ENCODE measurements around the gene C17orf75. TPM values are rescaled to one million over a fixed set of nuclear protein-coding genes. Genes with fewer than 3 reads are reported as not detected.

The C17orf75 gene
- total RNA-seq, 3 donors from 2014 or later (not counting 1 experiment from before 2014, with no cell fraction given): 12.7 to 18.8 (median 13.3) TPM

DNA sequence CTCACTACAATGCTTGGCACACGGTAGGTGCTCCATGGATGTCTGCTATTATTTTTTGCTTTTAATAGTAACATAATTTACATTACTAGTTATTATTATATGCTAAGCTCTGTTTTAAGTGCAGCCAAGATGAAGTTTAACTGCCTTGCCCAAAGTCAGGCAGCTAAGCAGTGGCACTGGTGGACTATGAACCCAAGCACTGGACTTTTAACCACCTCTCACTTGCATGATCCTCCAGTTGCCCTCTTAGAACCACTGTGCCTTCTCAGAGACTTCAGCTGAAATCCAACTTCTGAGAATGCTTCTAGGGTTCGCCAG, 6.5 kb upstream of the C17orf75 start:
- Mint-ChIP-seq H3K4me1 (peaks cover 24 to 29% of the 10 kb centered on the region in 2 donors), H3K9me3 (no peaks in the 10 kb centered on the region), H3K36me3 (peaks cover 15% of the 10 kb centered on the region), H3K27ac (no peak overlapping the region), H3K4me3 (no peak overlapping the region), H3K27me3 (ENCODE audit: low read depth in 2 of 2) (no peaks in the 10 kb centered on the region)
- ATAC-seq: no peak
- Histone ChIP-seq H3K4me1 (ENCODE audit: control insufficient read depth, insufficient read depth, low read length) (peaks cover 23% of the 10 kb centered on the region), H3K9me3 (ENCODE audit: control insufficient read depth, insufficient read depth, low read length) (no peaks in the 10 kb centered on the region), H3K4me3 (ENCODE audit: low read length) (no peak overlapping the region), H3K27me3 (ENCODE audit: control insufficient read depth, insufficient read depth, low read length) (no peaks in the 10 kb centered on the region), H3K36me3 (ENCODE audit: control insufficient read depth, insufficient read depth, low read length) (peaks cover 6% of the 10 kb centered on the region), H3K27ac (ENCODE audit: low read length) (no peak overlapping the region)
- intact Hi-C loops (cut with micrococcal nuclease): no loop called here
- TF ChIP-seq, protein P1, sequence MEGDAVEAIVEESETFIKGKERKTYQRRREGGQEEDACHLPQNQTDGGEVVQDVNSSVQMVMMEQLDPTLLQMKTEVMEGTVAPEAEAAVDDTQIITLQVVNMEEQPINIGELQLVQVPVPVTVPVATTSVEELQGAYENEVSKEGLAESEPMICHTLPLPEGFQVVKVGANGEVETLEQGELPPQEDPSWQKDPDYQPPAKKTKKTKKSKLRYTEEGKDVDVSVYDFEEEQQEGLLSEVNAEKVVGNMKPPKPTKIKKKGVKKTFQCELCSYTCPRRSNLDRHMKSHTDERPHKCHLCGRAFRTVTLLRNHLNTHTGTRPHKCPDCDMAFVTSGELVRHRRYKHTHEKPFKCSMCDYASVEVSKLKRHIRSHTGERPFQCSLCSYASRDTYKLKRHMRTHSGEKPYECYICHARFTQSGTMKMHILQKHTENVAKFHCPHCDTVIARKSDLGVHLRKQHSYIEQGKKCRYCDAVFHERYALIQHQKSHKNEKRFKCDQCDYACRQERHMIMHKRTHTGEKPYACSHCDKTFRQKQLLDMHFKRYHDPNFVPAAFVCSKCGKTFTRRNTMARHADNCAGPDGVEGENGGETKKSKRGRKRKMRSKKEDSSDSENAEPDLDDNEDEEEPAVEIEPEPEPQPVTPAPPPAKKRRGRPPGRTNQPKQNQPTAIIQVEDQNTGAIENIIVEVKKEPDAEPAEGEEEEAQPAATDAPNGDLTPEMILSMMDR (IDR thresholded peaks at IDR 0.05): no peak
- DNase-seq: no peak
- WGBS (ENCODE audit: insufficient coverage): 95% methylated on average over 1 of the region's 2 CpGs

DNA sequence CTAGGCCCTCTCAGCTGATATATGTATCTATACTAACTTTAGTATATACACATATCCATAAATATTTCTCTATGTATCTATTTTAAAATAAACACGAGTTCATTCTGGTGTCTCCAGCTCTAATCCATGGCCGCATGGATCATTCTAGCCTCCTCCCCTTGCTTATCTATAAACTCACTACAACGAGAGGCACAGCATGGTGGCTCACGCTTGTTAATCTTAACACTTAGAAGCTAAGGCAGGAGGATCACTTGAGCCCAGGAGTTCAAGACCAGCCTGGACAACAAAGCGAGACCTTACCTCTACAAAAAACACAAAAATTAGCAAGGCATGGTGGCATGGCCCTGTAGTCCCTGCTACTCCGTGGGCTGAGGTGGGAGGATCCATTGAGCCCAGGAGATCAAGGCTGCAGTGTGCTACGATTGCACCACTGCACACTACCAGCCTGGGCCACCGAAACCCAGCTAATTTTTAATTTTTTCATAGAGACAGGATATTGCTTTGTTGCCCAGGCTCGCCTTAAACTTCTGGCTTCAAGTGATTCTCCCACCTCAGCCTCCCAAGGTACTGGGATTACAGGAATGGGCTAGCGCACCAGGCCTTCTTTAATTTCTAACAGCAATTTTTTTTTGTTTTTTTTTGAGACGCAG, 4.1 kb upstream of the C17orf75 start:
- no peaks in the 10 kb centered on the region for H3K9me3 ChIP-seq (ENCODE audit: control insufficient read depth, insufficient read depth, low read length)
- H3K36me3 ChIP-seq (ENCODE audit: control insufficient read depth, insufficient read depth, low read length): no peaks in the 10 kb centered on the region
- H3K4me3 Mint-ChIP-seq: no peak overlapping the region
- 95% methylated on average over 11 of the region's 11 CpGs for WGBS (ENCODE audit: insufficient coverage)
- H3K9me3 Mint-ChIP-seq: no peaks in the 10 kb centered on the region
- intact Hi-C loops (cut with micrococcal nuclease): no loop called here
- ATAC-seq (no peak), DNase-seq (no peak)
- H3K27ac Mint-ChIP-seq: no peak overlapping the region
- no peaks in the 10 kb centered on the region for H3K27me3 Mint-ChIP-seq (ENCODE audit: low read depth in 2 of 2)
- TF ChIP-seq, protein P1 (IDR thresholded peaks at IDR 0.05): no peak
- H3K36me3 Mint-ChIP-seq: peaks cover 15% of the 10 kb centered on the region
- H3K4me1 Mint-ChIP-seq: peaks cover 35 to 37% of the 10 kb centered on the region in 2 donors
- peaks cover 23% of the 10 kb centered on the region for H3K4me1 ChIP-seq (ENCODE audit: control insufficient read depth, insufficient read depth, low read length)
- no peak overlapping the region for H3K27ac ChIP-seq (ENCODE audit: low read length)
- H3K27me3 ChIP-seq (ENCODE audit: control insufficient read depth, insufficient read depth, low read length): no peaks in the 10 kb centered on the region
- H3K4me3 ChIP-seq (ENCODE audit: low read length): no peak overlapping the region

DNA sequence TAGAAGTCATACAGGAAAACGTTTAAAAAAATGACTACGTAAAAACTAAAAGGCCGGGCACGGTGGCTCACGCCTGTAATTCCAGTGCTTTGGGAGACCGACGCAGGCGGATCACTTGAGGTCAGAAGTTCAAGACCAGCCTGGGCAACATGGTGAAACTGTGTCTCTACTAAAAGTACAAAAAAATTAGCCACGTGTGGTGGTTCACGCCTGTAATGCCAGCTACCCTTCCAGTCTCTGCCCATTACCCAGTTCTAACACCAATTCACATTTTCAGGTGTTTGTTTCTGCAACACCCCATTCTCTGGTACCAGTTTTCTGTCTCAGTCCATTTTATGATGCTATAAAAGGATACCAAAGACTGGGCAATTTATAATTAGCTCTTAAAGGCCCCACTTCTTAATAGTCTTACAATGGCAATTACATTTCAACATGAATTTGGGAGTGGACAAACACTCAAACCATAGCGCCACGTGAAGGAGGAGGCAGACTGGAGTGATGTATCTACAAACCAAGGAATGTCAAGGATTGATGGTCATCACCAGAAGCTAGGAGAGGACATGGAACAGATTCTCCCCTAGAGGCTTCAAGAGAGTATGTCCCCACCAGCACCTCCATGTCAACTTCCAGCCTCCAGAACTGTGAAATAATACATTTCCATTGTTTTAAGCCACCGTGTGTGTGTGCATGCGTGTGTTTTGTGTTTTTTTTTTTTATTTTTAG, 791 bp upstream of the C17orf75 start:
- Histone ChIP-seq H3K27me3 (ENCODE audit: control insufficient read depth, insufficient read depth, low read length) (no peaks in the 10 kb centered on the region), H3K27ac (ENCODE audit: low read length) (peak overlapping the region; percentile 88), H3K4me1 (ENCODE audit: control insufficient read depth, insufficient read depth, low read length) (peaks cover 21% of the 10 kb centered on the region), H3K36me3 (ENCODE audit: control insufficient read depth, insufficient read depth, low read length) (peaks cover 5% of the 10 kb centered on the region), H3K4me3 (ENCODE audit: low read length) (no peak overlapping the region), H3K9me3 (ENCODE audit: control insufficient read depth, insufficient read depth, low read length) (no peaks in the 10 kb centered on the region)
- Mint-ChIP-seq H3K4me3 (peak overlapping the region; percentile 94), H3K9me3 (no peaks in the 10 kb centered on the region), H3K27me3 (ENCODE audit: low read depth in 2 of 2) (no peaks in the 10 kb centered on the region), H3K4me1 (peaks cover 25 to 27% of the 10 kb centered on the region in 2 donors), H3K27ac (peak overlapping the region; percentile 84 to 96), H3K36me3 (no peaks in the 10 kb centered on the region)
- 83% methylated on average over 11 of the region's 14 CpGs for WGBS (ENCODE audit: insufficient coverage)
- ATAC-seq: no peak
- DNase-seq: no peak
- TF ChIP-seq, protein P1 (IDR thresholded peaks at IDR 0.05): no peak
- intact Hi-C loops (cut with micrococcal nuclease): no loop called here
